Stimulated activated CD4-positive, alpha-beta T cell treated with anti-CD3 and anti-CD28 coated beads, Interleukin-12 subunit alpha, Interleukin-12 subunit beta, amount 100 ng/mL, for 48 hours (primary cell): Measurements from ENCODE around the gene MN1.

Experiments used
- DNase-seq, 3 donors: peaks; one replicate each; pipeline ENCODE4 v3.0.0-alpha.2; 2020; ENCODE audit warnings: low read depth in 2 of 3, low spot score in 1 of 3

The MN1 gene

DNA sequence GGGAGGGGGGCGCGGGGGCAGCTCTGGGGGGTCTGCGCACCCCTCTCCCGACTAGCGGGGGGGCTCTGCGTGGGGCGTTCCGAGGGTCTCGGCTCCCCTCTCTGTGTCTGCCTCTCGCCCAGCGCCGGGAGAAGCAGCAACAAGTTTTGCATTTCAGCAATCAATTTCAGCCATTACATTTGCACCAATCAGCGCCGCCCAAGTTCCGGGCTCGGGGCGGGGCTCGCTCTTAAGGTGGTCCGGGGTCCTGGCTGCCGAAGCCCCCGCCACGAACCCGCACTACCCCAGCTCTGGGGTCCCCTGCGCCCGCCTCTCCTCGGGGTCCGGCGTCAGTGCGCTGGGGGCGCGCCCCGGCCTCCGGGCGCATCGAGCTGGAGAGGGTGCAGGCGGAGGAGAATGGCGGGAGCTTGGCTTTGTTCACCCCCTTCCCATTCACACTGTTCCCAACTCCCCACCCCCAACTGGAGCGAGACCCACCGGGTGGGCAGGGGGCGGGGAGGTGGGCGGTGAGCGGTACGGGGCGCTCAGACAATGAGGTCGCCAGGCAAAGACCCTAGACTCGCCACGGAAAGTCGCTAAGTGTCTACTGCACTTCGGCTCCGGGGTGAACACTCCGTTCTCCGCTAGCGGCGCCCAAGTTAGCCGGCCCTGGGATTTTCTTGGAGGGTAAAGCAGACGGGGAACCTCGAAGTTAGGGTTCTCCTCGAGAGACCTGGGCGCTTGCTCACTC lies at the start of gene MN1:
Gene MN1, minus strand, starts transcription at position 141 of the 730 bp plus-strand sequence. CDS start 1,213 bp downstream, outside the sequence.
- DNase-seq = peak in 1 of 3 donors; percentile 26

DNA sequence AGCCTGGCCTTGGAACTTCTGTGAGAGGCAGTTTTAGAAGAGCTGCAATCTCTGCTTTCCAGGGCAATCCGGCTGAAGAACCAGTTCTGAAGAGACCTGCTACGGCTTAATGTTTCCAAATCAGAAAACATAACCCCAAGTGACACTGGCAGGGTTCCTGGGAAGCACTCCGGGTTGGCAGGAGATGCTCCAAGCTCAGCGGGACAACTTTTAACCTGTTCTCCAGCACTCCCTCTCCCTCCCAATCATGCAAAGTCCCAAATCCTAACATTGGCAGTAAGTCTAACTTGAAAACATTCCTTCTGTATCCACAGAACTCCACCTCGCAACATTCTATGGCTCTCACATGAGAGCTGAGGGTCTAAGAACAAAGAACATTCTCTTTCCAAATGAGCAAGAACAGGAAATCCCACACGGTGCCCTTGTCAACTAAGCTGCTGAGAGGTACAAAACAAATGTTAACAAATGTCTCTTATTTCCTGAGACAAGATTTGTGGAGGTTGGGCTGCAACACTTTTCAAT lies 48.5 kb upstream of the MN1 start:
- no peak for DNase-seq

DNA sequence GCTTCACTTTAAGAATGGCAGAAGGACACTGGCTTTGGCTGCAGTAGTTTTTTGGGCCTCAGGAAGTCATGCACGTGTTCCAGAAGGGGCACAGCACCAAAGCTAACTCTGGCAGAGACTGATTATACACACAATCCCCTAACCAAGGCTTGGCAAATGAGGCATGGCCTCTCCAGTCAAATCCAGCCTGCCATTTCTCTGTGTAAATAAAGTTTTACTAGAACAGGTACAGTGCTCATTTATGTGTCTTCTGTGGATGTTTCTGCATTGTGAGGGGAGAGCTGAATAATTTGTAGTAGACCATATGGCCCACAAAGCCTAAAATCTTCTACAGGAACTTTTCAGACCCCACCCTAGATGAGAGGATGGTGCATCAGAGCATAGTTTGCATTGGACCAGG lies 46.4 kb upstream of the MN1 start:
- DNase-seq = no peak

DNA sequence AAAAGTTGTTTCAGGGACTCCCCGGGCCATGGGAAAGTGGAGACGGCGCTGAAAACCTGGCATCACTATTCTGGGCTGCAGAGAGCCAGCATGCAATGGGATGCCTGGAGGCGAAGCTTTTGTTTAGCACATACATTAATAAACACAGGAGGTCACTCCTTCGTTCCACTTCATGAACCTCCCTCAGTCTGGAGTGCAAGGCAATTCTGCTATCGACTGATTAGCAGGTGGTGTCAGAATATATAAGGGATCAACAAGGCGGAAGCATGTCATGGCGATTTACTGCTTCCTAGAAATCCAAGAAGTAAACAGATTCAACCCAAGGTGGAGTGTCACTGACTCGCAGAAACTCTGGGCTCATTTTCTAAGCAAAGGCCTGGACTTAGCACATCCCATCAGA lies 45.4 kb upstream of the MN1 start:
- DNase-seq = no peak

DNA sequence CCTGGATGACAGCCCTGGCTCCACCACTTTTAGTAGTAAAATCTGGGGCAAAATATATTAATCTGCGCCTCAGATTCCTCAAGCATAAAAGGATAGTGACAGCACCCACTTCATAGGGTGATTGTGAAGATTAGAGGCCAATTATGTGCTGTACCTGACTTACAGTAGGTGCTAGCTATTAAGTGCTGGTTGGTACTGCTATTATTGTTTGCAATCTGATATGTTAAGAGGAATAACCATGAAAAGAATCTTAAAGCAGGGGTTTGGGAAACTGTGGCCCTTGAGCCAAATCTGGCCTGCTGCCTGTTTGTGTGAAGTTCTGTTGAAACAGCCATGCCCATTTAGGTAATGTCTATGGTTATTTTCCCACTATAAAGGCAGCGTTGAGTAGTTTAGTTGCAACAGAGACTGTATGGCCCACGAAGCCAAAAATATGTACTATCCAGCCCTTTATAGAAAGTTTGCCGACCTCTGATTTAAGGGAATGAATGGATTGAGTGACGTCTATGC lies 44.7 kb upstream of the MN1 start:
- DNase-seq = no peak

DNA sequence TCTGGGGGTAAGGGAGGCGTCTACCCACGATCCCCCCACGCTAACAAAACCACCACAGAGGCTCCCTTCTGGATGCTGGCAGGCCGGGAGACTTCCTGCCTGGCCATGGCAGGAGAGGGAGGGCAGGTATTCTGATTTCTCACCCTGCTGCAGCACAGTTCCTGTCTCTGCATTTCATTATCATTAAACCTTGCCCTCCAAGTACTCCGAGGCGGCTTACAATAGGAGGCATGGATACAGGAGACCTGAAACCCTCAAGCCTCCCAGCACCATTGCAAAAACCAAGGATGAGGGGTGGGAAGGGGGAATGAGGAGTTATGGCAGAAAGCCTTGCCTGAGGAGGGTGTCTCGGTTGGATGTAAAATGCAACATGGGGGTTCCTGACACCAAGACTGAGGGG lies 44.1 kb upstream of the MN1 start:
- no peak for DNase-seq

DNA sequence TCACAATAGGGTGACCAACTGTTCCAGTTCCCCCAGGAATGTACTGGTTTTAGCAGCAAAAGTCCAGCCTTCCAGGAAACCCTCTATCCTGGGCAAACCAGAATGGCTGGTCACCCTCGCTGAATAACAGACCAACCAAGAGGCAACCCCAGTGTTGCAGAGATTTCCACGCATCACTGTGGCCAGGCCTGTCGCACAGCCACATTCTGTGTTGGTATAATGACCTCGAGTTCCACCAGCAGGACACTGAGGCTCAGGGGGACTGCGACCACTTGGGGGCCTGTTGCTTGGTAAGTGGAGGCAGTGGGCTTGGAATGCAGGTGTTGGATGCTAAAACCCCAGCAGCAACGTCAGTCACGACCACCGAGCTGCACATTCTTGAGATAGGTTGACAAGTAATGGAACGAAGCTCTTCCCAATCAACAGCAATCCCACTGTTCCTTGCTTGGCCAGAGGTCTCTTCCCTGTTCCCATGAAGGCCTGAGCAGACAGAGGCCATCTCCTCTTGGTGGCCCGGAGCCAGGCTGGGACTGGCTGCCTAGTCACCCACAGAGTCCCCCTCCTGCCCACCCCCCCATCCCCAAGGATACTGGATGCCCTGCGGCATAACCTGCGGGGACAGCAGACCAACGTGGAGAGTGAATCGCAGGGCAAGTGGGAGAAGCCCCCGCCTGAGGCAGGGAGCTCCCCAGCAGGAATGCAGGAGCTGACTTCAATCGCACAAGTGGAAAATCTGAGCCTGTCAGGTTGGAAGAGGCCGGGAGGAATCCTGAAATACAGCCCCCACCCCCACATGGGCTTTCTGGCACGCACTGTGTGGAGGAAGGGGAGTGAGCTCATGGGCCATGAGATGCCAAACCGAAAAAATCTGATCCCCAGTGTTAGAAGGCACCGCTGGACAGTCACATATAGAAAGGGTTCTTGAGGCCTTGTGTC lies 43.4 kb upstream of the MN1 start:
- DNase-seq = no peak

DNA sequence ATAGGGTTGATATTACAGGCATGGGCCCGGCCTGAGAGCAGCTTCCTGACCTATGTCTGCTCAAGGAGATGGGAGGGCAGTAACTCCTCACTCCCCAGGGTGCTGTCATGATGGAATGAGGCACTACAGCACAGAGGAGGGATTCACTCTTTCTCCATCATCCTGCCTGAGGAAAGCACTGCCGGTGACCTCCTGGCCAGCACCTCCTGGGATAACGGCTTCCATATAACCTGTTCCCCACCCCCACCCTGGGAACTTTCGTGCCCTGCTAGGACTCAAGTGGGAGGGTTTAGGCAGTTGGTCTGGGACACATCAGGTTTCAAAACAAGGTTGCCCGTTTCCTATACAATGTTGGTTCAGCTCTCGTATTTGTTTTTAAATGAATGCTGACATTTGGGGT lies 42.7 kb upstream of the MN1 start:
- DNase-seq = no peak

DNA sequence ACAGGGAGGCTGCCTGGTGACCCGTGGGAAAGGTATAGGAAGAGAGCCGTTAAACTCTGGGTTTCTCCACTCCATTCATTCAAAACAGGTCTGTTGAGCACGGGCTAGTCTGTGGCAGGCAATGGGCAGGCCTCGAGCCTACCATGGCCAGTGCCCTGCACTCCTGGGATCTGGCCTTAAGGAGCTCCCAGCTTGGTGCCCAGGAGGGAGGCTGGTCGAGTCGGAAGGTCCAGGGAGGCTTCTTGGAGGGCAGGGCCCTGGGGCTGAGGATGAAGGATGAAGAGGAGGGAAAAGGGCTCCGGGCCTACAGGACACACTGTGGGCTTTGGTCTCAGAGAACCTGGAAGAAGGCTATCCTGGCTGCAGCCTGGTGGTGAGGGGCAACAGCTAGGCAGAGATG lies 41.9 kb upstream of the MN1 start:
- no peak for DNase-seq

DNA sequence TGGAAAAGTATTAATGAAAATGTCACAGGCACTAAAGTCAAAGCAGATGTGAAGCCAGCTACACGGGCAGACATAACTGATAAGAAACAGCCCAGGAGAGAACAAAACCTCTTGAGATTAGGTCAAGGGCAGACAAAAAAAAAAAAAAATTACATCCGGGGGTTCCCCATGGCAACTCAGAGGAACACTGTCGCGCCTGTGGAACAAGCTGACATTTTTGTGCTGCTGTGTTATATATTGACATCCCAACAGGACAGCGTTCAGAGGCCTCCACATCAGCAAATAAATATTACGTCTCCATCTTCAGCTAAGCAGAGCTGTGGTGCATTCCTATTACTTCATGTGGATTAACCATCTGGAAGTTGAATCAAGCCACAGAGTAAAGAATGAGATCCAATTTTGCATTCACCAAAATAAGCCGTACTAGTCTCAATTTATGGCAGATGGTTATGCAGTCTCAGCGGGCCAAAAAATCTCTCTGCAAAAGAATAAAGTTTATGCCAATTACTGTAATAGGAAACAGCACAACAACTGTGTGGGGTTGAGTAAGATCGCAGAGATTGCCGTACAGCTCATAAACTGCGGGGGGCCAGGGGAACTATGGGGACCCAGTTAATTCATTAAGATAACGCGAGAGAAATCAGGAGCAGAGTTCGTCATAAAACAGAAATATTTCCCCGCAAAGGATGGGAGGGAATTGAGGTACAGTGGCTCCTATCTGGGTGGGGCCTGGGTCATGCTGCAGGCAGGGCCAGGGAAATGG lies 41.3 kb upstream of the MN1 start:
- DNase-seq = no peak

DNA sequence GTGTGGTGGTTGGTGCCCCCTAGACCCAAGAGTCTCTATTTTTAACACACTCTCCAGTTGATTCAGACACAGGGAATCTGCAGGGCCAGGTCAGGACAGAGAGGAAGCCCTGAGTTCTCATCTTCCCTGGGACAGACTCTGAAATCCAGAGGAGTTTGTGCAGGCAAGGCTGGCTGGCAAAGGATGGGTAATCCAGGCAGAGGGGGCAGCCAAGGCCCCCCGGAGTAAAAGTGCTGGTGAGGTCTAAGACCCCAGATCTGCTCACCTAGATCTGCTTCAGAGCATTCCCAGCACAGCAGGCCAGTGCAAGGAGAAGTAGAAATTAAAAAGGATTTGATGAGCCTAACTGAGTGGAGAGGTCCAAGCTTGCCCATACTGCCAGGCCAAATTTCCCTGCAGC lies 40.6 kb upstream of the MN1 start:
- DNase-seq = no peak

DNA sequence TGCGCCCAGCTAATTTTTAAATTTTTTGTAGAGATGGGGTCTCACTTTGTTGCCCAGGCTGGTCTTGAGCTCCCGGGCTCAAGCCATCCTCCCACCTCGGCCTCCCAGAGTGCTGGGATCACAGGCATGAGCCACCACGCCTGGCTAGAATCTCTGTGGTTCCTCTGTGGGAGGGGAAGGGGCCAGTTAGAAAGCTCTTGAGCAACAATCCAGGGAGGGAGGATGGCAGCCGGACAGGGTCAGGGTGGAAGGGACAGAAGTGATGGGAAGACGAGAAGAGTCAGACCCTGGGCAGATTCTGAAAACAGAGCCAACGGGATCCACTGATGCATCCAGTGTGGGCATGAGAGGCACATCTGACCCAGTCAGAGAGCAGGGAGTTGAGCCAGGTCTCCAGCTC lies 38.9 kb upstream of the MN1 start:
- DNase-seq = no peak

DNA sequence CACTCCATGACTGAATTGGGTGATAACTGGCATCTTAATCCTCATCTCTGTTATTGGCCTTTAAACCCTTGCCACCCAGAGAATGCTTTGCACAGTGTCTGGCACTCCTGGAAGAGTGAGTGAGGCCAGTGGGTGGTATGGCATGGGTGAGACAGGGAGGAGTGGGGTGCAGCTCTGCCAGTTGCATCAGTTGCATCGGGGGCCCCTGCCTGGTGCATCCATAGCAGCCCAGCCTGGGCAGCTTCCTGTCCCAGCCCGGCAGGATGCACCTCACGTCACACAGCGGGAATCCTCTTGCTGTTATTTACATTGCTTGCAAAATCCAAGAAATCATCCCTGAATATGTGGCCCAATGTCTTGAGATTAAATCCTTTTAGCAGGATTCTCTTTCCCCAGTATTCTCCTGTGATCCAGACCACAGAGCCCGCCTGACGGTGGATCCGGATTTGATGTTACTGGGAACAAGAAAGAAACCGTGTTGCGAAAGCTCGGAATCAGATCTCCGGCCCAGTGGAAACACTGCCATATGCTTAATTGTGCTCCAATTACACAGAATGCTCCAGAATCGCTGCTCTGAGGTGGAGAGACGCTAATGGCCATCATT lies 37.6 kb upstream of the MN1 start:
- DNase-seq = no peak

DNA sequence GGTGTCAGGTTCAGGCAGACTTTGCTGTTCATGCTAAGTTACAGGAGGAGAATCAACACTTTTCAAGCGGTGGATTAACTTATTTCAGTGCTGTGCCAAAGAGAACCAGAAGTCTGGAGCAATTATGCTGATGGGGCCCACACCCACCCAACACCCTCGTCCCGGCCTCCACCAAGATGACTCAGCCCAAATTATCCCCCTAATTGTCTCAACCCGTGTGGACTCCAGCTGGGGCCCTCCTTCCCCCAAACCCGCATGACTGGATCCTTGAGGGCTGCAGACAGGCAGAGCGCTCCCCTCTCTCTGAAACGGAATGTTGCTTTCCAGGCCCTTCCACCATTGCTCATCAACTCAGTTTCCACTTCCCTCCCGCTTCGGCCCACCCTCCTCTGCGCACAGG lies 34.6 kb upstream of the MN1 start:
- DNase-seq = no peak

DNA sequence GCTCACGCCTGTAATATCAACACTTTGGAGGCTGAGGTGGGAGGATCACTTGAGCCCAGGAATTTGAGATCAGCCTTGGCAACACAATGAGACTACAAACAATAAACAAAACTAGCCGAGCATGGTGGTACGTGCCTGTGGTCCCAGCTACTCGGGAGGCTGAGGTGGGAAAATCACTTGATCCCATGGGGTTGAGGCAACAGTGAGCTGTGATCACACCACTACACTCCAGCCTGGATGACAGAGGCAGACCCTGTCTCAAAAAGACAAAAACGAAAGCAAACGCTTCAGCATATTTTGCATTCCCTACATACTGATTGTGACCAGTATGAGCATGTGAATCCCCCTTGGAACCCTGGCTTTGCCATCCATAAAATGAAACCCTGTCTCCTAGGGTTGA lies 33.9 kb upstream of the MN1 start:
- no peak for DNase-seq

DNA sequence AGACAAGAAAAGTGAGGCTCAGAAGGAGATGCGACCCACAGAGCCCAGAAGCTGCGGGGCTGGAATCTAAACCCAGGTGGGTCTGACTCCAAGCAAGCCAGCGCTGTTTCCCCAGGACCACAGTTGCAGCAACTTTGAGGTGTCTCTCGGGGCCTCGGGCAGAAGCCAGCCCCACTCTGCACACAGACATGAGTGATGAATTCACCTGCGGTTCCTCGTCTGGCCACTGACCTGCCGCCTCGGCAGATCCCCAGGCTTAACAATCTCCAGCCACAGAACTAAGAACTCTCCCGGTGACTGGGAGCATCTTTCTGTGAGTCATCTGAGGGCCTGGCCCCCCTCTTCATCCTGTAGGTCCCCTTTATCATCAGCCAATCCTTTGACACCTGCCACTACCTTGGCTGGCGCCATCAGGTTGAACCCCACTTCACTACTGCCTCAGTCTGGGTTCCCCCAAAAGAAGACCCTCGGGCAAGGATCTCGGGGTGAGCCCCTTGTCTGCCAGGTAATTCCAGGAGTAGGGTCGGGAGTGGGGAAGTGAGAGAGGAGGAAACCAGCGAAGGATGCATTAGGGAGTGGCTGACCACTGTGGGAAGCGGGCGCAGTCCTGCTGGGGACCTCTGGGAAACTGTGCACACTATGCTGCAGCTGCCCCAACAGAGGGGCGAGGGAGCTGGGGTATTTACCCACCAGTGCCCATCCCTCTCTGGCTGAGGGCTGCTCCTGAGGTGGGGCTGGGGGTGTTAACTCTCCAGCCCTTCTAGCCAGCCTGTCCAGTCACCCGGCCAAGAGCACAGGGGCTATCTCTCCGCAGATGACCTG lies 33.0 kb upstream of the MN1 start:
- DNase-seq = no peak

DNA sequence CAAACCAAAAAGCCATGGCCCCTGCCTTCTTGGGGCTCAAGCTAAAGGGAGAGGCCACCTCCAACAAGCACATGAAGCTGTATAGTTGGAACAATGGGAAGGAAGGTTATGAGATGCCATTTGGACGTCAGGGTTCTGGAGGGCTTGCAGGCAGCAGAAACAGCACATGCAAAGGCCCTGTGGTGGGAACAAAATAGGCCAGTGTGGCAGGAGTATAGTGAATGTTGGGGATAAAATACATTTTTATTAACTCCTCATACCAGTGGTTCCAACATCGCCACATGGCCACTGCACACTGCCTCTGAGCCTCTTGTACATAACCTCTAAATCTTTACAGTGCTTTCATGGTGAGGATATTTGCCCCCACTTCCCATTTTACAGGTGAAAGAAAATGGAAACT lies 32.2 kb upstream of the MN1 start:
- no peak for DNase-seq

DNA sequence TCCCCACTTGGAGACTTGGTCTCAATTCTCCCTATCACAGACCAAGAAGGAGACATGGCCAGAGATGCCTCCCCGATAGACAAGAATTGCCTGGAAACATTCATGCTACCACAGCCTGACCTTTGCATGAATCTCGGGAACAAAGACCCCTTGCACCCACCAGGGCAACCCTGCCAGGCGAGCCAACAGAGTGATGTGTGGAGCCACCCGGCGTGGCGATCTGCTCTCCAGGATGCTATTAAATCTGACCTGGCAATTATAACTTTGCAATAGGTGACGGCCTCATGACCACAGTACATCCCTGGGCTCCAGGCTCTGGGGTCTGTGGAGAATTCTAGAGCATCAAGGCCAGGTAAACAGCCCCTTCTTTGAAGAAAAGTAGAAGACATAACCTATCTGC lies 31.1 kb upstream of the MN1 start:
- no peak for DNase-seq

DNA sequence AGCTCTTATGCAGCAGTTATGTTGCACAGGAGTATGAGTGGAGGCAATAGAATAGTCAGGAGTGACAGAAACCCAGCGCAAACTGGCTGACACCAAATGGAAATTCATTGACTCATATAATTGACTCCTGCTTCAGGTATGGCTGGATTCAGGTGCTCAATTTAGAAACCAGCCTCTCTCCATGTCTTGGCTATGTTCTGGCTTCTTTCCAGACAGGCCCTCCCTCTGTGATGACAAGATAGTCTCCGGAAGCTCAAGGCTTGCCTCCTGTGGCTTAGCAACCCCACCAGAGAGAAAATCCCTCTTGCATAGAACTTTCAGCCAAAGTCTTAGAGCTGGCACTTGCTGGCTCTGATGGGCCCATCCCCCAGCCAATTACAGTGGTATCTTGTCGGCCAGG lies 28.1 kb upstream of the MN1 start:
- DNase-seq = no peak
